HG02642 (cell line): Measurements from ENCODE around the gene MAN2A2.
A peak's percentile ranks its signal among the peaks of the same experiment; 100 is the strongest.

ENCODE experiments used
- ATAC-seq: cut with Tn5 transposase; IDR thresholded peaks from one replicate; pipeline ENCODE4 v1.9.1; 2021; ENCODE audit warnings: mild to moderate bottlenecking; ENCODE audit not compliant: unreplicated experiment, poor library complexity

The MAN2A2 gene

DNA sequence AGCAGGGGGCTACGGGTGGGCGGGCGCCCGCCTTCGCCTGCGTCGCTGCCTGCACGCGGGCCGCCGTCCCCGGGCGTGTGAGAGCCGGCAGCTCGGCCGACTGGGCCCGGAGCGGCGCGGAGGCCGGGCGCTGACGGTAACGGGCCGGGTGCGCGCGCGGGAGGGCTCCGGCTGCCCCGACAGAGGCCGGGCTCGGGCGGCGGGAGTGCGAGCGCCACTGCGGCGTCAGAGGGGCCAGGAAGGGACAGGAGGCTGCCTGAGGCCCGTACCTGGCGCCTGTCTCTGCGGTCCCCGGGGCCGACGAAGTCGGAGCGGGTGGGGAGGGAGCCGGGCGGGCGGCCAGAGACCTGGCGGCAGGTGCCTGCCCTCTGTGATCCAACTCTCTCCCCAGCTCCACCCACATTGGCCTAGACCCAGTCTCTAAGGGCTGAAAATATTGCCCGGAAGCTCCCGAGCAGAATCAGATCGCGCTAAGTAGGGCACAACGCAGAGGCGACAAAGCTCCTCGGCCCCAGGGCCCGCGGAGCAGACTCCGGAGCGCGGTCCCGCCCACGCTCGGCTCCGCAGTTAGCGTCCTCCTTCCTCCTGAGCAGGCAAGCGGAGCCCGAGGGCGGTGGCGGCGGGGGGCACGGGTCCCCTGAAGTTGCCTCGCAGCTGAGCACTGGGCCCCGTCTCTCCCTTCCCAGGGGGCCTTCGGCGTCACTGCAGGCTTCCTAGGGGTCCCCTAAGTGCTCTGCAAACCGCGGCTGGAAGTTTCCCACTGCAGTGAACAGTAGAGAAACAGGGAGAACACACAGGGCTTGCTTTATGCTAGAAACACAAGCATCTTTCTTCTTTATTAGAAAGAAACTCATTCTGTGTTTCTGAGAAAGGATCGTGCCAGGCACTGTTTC is at the start of gene MAN2A2:
MAN2A2 (plus strand) TSS at position 463 of the 893 bp plus-strand sequence. CDS start 906 bp downstream, outside the sequence.
- peak; percentile 52 for ATAC-seq

DNA sequence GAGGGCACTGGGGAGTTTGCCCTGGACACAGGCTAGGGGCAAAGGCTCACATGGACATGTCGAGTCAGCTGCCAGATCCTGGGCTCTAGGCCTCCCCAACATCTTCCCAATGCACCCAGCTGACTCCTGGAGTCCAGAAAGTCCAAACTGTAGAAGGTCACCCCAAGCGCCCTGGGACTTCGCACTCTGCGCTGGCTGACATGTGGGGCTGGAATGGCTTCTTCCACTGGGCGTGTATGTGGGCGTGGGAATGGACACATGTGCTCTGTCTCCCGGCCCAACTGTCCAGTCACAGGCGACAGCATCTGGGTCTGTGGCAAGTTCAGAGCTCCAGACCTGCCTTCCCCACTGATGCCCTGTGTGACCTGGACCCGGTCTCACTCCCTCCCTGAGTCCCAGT is 48.0 kb upstream of the MAN2A2 start:
- no peak for ATAC-seq

DNA sequence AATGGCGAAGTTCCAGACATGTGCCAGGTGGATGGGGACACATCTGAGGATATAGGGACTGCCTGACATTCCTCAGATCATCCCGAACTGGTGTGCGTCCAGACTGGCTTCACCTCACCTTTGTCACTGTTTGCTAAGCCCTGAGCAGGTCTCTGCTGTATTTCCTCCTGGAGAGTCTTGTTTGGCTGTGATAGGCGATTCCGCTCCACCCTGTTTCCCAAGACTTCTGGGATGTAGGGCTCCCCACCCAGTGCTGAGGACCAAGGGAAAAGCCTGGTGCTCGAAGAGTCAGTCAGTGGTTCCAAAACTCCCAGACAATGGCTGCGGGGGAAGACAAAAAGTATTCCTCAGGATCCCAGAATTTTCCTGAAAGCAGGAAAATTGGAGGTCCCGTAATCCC is 45.8 kb upstream of the MAN2A2 start:
- ATAC-seq: no peak

DNA sequence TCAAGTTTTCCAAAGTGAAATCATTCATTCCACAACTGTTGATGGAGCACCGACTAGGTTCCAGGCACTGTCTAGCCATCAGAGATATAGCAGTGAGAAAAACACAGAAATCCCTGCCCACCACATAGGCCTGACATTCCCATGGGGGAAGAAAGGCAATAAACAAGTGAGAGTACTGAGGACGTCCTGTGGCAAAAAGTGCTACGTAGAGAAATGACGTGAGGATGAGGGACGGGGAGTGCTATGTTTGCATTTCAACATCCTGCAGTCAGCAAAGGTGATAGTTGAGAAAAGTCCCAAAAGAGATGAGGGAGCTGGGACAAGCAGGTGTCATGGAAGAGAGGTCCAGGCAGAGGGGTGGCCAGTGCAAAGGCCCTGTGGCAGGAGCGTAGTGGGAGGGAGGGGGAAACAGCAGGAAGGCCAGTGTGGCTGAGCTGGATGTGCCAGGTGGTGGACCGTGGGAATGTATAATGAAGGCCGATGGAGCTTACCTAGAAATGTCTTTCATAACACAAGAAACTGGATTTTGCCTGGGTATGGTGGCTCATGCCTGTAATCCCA is 45.1 kb upstream of the MAN2A2 start:
- ATAC-seq: no peak

DNA sequence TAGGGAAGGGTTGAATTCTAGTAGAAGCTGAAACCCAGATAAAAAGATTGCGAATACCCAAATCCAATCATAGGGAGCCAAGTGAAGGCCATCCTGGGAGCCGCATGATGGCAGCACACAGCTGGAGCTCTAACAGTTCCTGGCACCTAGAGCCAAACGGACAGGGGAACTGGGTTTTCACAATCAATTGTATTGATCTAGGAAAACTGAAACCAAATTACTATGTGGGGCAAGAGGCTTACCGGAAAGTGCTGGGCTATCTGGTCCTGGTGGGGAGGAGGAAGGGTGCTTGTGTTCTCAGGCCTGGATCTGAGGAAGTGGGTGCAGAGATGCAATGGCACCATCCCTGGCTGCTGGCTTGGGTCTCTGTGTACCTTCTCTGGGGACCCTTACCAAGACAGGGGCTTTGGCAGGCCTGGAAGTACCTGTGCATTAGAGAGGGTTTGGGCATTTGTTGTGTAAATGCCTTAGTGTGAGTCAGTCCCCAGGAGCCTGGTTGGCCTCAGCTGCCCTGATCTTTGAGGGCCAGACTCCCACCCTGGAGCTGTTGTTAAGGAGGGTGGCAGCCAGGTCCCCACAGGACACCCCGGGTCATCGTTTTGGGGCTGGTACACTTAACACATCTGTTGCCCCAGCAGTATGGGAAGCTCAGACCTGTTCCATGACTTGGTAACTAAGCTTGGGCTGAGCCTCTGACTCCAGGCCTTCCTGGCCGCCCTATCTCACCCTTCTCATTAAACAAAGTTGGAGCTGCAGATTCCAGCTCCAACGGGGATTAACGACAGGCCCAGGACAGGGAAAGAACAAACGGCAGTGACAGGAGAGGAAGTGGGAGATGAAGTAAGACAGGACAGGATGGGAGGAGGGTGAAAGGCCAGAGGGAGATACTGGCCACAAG is 43.6 kb upstream of the MAN2A2 start:
- ATAC-seq: no peak

DNA sequence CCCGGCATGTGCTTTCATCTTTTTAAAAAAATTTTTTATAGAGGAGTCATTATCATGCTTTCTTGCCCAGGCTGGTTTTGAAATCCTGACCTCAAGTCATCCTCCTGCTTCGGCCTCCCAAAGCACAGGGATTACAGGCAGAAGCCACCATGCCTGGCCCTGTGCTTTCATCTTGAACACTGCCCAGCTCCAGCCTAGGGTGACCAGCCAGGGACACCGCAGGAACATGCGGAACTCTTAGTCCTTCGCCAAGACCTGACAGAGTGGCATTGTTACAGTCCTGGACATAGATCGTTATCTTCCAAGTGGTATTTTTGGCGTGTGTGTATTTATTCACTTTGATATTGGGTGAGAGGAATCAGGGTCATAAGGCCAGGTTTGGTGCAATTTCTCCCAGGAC is 42.7 kb upstream of the MAN2A2 start:
- ATAC-seq: no peak

DNA sequence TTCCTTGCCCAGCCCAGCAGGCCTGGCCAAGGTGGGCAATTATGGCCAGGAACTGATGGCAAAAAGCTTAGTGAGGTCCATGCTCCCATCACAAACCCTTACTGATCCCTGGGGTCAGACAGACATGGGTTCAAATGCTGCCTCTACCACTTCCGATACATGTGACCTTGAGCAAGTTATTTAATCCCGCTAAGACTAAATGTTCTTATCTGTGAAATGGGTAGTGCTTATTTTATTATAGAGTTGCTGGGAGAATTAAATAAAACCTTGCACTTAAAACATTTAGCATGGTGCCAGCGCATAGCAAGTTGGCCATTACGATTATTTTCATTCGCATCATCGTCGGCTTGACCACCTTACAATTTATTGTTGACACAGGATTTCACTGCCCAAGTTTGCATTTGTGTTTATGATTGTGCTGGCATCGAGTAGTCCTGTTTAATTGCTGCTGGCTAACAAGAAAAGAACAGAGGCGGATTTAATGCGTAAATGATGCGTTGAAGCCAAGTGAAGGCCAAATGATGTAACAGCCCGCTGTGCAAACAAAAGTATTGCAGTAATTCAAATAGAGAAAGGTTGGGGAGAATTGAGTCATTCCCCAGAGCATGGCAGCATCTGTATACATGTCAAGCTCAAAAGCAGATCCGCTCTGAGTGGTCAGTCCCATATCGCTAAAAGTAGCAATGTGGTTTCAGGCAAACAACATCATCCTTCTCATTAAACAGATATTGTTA is 42.0 kb upstream of the MAN2A2 start:
- ATAC-seq: no peak

DNA sequence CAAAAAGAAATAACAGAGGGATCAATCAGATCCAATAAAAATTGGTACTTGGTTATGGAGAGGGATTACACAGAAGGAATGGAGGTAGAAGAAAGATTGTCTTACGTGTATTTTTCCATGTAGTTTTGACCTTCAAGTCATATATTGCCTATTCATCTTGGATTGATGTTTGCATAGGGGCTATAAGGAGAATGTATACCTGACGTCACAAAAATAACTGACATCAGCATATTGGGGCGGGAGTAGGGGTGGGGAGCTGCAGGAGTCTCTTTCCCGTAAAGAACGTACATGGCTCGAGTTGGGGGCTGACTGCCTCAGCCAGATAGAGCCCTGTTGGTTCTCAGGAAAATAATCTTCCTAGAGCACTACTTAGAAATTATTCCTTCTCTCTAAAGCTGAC is 40.6 kb upstream of the MAN2A2 start:
- ATAC-seq: no peak

DNA sequence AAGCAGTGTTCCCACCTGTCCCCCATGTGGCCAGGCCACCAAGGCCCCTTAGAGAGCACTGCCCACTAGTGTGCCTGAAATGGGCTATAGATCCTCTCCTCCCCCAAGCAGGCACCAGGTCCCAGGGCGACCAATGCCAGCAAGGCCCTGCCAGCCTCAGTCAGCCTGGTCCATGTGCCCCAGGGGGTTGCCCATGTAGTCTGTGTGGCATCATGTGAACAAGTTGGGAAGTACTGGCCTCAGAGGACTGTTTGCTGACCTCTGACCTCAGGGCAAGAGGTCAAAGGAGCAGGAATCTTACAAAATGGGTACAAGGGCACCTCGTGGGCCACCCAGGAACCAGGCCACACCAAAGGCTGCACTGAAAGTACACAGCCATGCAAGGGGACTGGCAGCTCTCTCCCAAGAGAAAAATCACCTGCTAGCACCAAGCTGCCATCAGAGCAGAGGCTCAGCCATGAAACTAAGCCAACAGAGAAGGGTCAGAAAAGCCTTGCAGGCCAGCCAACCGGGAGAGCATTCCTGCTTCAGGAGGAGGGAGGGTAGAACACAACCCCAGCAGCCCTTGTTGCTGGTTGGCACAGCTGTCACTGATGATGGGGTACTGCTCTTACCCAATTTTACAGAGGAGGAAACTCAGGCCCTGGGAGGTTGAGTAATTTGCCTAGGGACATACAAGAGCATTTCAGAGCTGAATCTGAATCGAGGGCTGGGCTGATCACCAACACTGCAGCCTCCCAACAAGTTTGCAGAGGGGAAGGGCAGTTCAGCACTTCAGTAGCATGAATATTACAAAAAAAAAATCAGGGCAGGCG is 39.9 kb upstream of the MAN2A2 start:
- ATAC-seq: no peak

DNA sequence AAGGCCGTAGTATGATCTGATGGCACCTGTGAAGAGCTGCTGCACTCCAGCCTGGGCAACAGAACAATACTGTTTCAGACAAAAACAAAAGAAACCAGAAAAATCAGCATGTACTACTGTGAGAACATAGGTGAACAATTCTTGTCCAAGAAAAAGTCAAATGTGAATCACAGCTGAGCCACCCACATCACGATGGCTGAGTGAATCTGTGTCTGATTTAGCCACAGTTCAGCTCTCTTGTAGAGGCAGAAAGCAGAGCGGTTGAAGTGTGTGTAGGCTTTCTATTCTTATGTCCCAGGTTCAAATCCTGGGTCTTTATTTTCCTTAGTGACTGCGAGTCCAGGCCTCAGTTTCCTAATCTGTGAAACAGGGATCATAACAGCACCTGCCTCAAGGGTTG is 39.1 kb upstream of the MAN2A2 start:
- no peak for ATAC-seq

DNA sequence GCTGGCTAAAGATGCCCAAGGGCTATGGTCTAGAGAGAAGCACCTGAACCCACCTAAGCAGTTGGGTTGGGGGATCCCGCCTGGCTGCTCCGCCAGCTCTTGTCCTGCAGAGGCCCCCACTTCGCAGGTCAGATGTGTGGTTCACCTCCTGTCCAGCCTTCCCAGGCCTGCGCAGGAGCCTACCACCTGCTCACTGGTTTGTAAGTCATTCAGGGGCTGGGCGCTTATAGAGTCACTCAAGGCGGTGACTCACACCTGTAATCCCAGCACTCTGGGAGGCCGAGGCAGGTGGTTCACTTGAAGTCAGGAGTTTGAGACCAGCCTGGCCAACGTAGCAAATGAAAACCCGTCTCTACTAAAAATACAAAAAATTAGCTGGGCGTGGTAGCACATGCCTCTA is 38.6 kb upstream of the MAN2A2 start:
- no peak for ATAC-seq

DNA sequence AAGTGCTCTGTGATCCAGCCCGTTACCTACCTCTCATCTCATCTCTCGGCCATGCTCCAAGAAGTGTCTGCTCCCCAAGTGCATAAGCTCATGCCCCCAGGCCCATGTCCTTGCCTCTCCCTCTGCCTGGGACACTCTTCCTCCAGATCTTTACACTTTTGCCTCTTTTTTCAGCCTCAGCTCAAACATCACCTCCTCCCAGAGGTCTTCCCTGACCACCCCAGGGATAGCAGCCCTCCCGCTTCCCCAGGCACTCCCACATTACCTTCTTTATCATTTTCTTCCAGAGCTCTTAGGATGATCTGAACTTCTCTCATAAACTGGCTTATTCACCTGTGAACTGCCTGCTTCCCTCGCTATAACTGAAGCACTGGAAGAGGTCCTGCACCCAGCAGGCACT is 37.4 kb upstream of the MAN2A2 start:
- no peak for ATAC-seq

DNA sequence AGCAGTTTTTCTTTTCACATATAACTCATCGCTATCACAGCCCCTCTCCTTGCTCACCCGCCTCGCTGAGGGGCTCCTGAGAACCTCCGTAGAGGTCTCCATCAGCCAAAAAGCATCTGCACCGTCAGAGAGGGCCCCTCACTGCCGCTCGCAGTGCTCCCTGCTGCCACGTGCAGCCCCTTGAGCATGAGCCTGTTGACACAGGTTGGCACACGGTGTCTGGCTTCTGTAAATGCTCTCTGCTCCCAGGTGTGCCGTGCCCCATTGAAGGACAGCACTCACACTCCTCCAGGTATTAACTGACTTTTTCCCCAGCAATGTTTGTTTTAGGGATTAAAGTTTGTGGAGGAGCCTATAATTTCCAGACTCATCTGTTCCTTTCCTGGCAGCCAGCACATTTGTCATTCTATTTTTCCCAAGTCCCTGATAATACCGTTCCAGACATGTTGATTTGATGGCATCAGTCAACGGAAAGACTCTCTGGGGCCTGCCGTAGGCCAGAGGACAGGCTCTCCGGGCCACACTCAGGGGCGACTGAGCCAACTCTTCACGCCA is 36.9 kb upstream of the MAN2A2 start:
- ATAC-seq: no peak

DNA sequence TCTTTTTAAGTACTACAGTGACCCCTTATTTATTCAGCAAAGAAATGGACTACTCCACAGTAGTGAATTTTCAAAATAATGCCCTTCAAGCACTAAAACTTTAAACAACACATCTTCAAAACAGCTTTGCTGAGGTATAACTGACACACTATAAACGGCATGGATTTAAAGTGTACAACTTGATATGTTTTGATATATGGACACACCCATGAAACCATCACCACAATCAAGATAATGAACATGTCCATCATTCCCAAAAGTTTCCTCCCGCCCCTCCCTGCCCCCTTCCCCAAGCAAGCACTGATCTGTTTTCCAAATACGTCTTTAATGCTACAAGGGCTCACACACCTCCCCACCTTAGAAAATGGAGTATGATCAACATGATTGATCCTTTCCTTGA is 36.3 kb upstream of the MAN2A2 start:
- no peak for ATAC-seq

DNA sequence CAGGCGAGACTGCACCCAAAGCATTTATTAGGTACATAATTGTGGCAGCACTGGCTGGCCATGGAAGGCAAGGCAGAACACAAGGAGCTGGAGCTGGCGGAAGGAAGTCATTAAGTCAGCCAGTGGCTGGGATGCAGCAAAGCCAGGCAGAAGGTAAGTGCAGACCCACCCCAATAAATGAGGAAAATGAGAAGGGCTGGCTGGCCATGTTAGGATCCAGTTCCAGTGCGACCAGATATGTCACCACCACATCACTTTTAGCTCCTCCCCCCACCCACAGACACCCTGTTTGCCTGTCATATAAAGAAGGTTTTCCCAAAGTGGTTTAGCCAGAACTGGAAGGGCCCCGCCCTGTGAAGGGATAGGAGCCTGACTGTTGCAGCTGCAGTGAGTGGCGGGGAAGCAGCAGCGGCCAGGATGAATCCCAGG is 34.8 kb upstream of the MAN2A2 start, which contains the start of gene FURIN:
FURIN (plus strand) TSS at position 328 of the 429 bp plus-strand sequence. CDS start 7,153 bp downstream, outside the sequence.
- no peak for ATAC-seq

DNA sequence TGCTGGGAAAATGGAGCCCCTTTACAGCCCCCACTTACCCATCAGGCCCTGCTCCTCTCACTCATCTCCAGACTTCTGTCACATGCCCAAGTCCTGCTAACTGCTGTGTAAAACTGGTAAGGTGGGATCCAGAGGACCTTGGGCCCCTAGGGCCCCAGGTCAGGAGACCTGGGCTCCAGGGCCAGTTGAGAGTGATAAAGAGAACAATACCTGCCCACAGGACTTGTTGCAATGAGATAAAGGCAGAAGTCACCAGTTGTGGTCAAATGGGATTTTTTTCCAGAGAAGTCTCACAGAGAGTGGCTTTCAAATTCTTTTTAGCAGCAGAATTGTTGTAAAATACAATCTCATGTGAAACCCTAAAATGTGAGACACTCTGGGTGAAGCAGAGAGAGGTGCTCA is 34.0 kb upstream of the MAN2A2 start:
- ATAC-seq: no peak

DNA sequence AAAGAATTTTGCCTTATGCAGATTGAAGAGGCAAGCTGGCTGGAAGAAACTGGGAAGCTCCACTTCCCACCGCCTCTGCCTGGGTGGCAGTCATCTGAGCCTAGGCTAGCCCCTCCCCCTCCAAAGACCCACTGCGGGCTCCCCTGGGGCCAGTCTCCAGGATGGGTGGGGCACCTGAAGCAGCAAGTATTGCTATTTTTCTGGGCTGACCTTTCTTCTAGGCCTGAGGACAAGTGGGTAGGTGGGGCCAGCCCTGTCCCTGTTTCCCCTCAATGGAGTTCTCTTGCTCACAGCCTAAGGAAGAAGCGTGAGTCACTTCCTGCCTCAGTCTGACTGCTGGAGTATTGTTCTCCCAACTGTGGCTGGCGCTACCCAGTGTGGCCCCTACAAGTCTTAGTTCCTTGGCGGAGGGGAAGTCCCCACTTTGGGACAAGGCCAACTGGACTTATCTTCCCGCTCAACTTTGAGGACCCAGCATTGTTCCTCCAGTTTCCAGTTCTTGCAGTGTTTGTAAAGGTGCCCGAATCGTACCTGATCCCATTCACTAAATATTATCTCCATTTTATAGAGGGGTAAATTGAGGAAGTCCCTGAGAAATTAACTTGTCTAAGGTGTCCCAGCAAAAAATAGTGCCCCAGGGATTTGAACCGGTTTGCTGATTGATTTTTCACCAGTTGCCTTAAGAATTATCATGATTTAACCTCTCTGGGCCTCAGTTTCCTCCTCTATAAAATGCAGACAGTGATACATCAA is 33.3 kb upstream of the MAN2A2 start:
- ATAC-seq: no peak
